GM13976 (cell line): ENCODE measurements around the gene TRIM34.
"Not testable (repeated sequence)": the region's sequence is repeated elsewhere in the genome, so short reads cannot be mapped to it uniquely, and the experiment has no call there.

Experiments used
- DNase-seq: peaks from one replicate; pipeline ENCODE4 v3.0.0; 2012; ENCODE audit warnings: low spot score
- CTCF ChIP-seq: IDR thresholded peaks from 2 replicates; pipeline ENCODE4 v1.5.1; 2012; ENCODE audit warnings: borderline replicate concordance, mild to moderate bottlenecking; ENCODE audit not compliant: insufficient read depth; ENCODE audit errors: extremely low read depth, missing control alignments, control extremely low read depth
- in situ Hi-C: fragments of 300-500 bp; cut with MboI; formaldehyde crosslinking; loops from one replicate; pipeline ENCODE4 v1.12.0; 2022; ENCODE audit warnings: low sequenced_read_pairs, mixed read lengths, inconsistent platforms; ENCODE audit not compliant: unreplicated experiment

The TRIM34 gene

GRCh38 chr11:5665051-5665570 is 40.3 kb downstream of the TRIM34 start:
- in situ Hi-C loops, result no loop called here
- DNase-seq, result no peak
- TF ChIP-seq CTCF, result no peak

- no peak for TF ChIP-seq CTCF
- DNase-seq, result no peak
- in situ Hi-C loops, result no loop called here
These were observed 41.1 kb downstream of the TRIM34 start for GRCh38 chr11:5665746-5666401.

GRCh38 chr11:5666402-5666793 is 41.6 kb downstream of the TRIM34 start:
- no peak for TF ChIP-seq CTCF
- in situ Hi-C loops, result no loop called here
- DNase-seq, result no peak

- TF ChIP-seq CTCF, result no peak
- DNase-seq, result no peak
- in situ Hi-C loops, result no loop called here
These were observed 47.0 kb downstream of the TRIM34 start for GRCh38 chr11:5671831-5672230.

- in situ Hi-C loops, result no loop called here
These were observed 49.6 kb downstream of the TRIM34 start for GRCh38 chr11:5674391-5674790.

GRCh38 chr11:5679811-5680210 is 55.0 kb downstream of the TRIM34 start:
- no peak for DNase-seq
- TF ChIP-seq CTCF, result no peak
- in situ Hi-C loops, result no loop called here

More at GRCh38 chr11:5674391-5674790, 49.6 kb downstream of the TRIM34 start:
- DNase-seq, result no peak
- no peak for TF ChIP-seq CTCF

GRCh38 chr11:5682890-5683441 is 58.2 kb downstream of the TRIM34 start:
- in situ Hi-C loops, result not testable (repeated sequence)

GRCh38 chr11:5683620-5684019 is 58.8 kb downstream of the TRIM34 start:
- DNase-seq, in situ Hi-C loops: not testable (repeated sequence)

More at GRCh38 chr11:5682890-5683441, 58.2 kb downstream of the TRIM34 start:
- not testable (repeated sequence) for DNase-seq
